ENCODE data around the gene AMZ2. TPM values are rescaled to one million over a fixed set of nuclear protein-coding genes. Genes with fewer than 3 reads are reported as not detected.
A peak's percentile ranks its signal among the peaks of the same experiment; 100 is the strongest.
"Not testable (repeated sequence)": the region's sequence is repeated elsewhere in the genome, so short reads cannot be mapped to it uniquely, and the experiment has no call there.

AMZ2 gene
- total and polyA plus RNA-seq, 7 donors = 31.1 to 121 (median 75.3) TPM

- Histone ChIP-seq H3K36me3 (ENCODE audit: insufficient read depth in 1 of 2, low read depth in 1 of 2) (no peaks in the 10 kb centered on the region), H3K27me3 (ENCODE audit: insufficient read depth in 3 of 3, low read length in 2 of 3) (peaks cover 0 to 43% (median 33%) of the 10 kb centered on the region in 3 donors), H3K27ac (no peak overlapping the region), H3K9me3 (no peaks in the 10 kb centered on the region), H3K4me1 (peaks cover 31% of the 10 kb centered on the region), H3K4me3 (peak overlapping the region; percentile 63)
- TF ChIP-seq, protein P1, sequence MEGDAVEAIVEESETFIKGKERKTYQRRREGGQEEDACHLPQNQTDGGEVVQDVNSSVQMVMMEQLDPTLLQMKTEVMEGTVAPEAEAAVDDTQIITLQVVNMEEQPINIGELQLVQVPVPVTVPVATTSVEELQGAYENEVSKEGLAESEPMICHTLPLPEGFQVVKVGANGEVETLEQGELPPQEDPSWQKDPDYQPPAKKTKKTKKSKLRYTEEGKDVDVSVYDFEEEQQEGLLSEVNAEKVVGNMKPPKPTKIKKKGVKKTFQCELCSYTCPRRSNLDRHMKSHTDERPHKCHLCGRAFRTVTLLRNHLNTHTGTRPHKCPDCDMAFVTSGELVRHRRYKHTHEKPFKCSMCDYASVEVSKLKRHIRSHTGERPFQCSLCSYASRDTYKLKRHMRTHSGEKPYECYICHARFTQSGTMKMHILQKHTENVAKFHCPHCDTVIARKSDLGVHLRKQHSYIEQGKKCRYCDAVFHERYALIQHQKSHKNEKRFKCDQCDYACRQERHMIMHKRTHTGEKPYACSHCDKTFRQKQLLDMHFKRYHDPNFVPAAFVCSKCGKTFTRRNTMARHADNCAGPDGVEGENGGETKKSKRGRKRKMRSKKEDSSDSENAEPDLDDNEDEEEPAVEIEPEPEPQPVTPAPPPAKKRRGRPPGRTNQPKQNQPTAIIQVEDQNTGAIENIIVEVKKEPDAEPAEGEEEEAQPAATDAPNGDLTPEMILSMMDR (IDR thresholded peaks at IDR 0.05) = peak; percentile 87
- intact Hi-C loops (cut with DNase I) = loop anchor here in 1 of 2 donors (1.0 kb wide), 1 partner anchor 30 kb away; no protein-coding TSS in a partner anchor
- DNase-seq = peak; percentile 83 to 86
- ATAC-seq = peak; percentile 70 to 77 (median 72)
- WGBS, 3 donors = 4 to 6% (median 5%) methylated on average over 25 to 31 of the region's 31 CpGs
Observed at GRCh38 chr17:68200689-68201417, 47.0 kb upstream of the AMZ2 start.

DNA sequence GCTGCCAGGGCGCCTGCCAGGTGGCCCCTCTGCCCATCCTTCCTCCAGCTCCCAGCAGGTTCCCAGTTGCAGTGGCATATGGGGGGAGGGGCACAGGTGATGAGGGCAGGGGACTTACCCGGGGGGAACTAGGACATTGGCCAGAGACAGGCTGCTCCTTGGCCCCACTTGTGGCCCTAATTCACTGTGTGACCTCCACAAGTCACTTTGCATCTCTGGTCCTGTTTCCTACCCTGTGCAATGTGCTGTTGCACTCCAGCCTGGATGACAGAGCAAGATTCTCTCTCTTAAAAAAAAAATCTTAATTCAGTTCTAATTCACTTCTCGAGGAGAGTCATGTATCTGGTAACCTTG is 46.4 kb upstream of the AMZ2 start:
- WGBS, 3 donors = 31 to 61% (median 60%) methylated on average over 3 of the region's 3 CpGs
- ATAC-seq; H3K4me3 ChIP-seq; H3K36me3 ChIP-seq (ENCODE audit: insufficient read depth in 1 of 2, low read depth in 1 of 2); DNase-seq; H3K9me3 ChIP-seq; H3K27ac ChIP-seq; intact Hi-C loops (cut with DNase I): not testable (repeated sequence)
- Histone ChIP-seq H3K27me3 (ENCODE audit: insufficient read depth in 3 of 3, low read length in 2 of 3) (peaks cover 0 to 38% (median 29%) of the 10 kb centered on the region in 3 donors), H3K4me1 (peaks cover 28% of the 10 kb centered on the region)

GRCh38 chr17:68202321-68202720 is 45.5 kb upstream of the AMZ2 start:
- WGBS, 3 donors = 65 to 100% (median 98%) methylated on average over 2 of the region's 2 CpGs
- Histone ChIP-seq H3K27me3 (ENCODE audit: insufficient read depth in 3 of 3, low read length in 2 of 3) (peaks cover 0 to 29% (median 20%) of the 10 kb centered on the region in 3 donors), H3K4me1 (peaks cover 27% of the 10 kb centered on the region)
- intact Hi-C loops (cut with DNase I); H3K36me3 ChIP-seq (ENCODE audit: insufficient read depth in 1 of 2, low read depth in 1 of 2); H3K27ac ChIP-seq; H3K4me3 ChIP-seq; H3K9me3 ChIP-seq; ATAC-seq; DNase-seq: not testable (repeated sequence)

DNA sequence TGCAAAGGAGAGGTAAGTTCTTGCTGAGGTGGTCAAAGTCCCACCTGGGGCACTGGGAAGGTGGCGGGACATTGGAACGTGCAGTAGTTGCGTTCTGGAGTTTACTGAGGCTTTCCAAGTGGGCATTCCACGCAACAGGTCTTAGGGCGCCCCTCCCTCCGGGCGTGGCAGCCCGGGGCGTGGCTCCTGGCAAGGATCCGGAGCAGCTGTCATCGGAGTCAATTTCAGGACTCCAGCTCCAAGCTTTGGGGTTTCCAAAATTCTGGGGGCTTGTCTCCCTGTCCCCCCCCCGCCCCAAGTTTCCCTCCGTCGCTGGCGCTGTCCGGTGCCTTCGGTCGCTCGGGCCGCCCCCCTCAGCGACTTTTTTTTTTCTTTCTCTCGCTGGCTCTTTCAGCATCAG is 43.1 kb upstream of the AMZ2 start:
- H3K27ac ChIP-seq = no peak overlapping the region
- H3K36me3 ChIP-seq (ENCODE audit: insufficient read depth in 1 of 2, low read depth in 1 of 2) = no peaks in the 10 kb centered on the region
- TF ChIP-seq, protein P1 (IDR thresholded peaks at IDR 0.05) = no peak
- H3K9me3 ChIP-seq = no peaks in the 10 kb centered on the region
- intact Hi-C loops (cut with DNase I) = loop anchor here in 1 of 2 donors (5.0 kb wide), 1 partner anchor 43 kb away; the partner anchor contains the start of gene AMZ2
- DNase-seq (peak in 1 of 2 donors; percentile 35), ATAC-seq (peak in 2 of 4 donors; percentile 10 to 19)
- H3K4me3 ChIP-seq = peak overlapping the region; percentile 85
- H3K4me1 ChIP-seq = peaks cover 17% of the 10 kb centered on the region
- peaks cover 0 to 5% (median 2%) of the 10 kb centered on the region in 3 donors for H3K27me3 ChIP-seq (ENCODE audit: insufficient read depth in 3 of 3, low read length in 2 of 3)
- 5 to 7% (median 6%) methylated on average over 18 to 22 of the region's 22 CpGs for WGBS, 3 donors

DNA sequence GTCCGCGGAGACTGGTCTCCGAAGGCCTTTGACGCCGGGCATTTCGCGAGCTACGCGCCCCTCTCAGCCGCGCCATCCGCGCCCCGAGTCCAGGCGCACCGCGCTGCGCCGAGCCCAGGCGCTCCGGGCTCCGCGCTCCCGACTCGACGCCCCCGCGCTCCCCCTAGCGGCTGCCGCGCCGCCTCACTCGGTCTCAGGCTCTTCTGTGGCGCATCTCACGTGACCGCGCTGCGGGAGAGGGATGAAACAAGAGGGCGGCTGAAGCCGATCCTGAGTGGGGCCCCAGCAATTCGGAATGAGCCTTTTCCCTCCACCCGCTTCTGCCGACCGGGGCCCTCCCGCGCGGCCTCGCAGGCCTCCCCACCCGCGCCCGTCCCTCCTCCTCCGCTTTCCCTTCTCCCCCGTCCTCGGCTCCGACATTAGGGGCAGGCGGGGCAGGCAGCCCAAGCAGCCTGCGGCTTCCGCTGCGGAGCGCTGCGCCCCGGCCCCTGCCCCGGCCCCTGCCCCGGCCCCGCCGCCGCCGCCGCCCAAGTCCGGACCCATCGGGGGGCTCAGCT is 42.5 kb upstream of the AMZ2 start:
- Histone ChIP-seq H3K4me1 (peaks cover 12% of the 10 kb centered on the region), H3K36me3 (ENCODE audit: insufficient read depth in 1 of 2, low read depth in 1 of 2) (no peaks in the 10 kb centered on the region), H3K27ac (peak overlapping the region; percentile 71), H3K27me3 (ENCODE audit: insufficient read depth in 3 of 3, low read length in 2 of 3) (no peaks in the 10 kb centered on the region), H3K4me3 (peak overlapping the region; percentile 85), H3K9me3 (no peaks in the 10 kb centered on the region)
- intact Hi-C loops (cut with DNase I) = loop anchor here in 1 of 2 donors (5.0 kb wide), 1 partner anchor 42 kb away; the partner anchor contains the start of gene AMZ2
- ATAC-seq (peak; percentile 91 to 94 (median 92)), DNase-seq (peak; percentile 94 to 96)
- TF ChIP-seq, protein P1 (IDR thresholded peaks at IDR 0.05) = peak; percentile 92
- WGBS, 3 donors = 0 to 1% (median 0%) methylated on average over 18 to 69 of the region's 71 CpGs
